T-helper 2 cell (primary cell): ENCODE data around the gene DNAL4.

ENCODE experiments used
- DNase-seq, 5 experiments: peaks; one replicate each; pipeline versions ENCODE4 v3.0.0 to v3.0.0-alpha.2; 2012 to 2022

The DNAL4 gene

DNA sequence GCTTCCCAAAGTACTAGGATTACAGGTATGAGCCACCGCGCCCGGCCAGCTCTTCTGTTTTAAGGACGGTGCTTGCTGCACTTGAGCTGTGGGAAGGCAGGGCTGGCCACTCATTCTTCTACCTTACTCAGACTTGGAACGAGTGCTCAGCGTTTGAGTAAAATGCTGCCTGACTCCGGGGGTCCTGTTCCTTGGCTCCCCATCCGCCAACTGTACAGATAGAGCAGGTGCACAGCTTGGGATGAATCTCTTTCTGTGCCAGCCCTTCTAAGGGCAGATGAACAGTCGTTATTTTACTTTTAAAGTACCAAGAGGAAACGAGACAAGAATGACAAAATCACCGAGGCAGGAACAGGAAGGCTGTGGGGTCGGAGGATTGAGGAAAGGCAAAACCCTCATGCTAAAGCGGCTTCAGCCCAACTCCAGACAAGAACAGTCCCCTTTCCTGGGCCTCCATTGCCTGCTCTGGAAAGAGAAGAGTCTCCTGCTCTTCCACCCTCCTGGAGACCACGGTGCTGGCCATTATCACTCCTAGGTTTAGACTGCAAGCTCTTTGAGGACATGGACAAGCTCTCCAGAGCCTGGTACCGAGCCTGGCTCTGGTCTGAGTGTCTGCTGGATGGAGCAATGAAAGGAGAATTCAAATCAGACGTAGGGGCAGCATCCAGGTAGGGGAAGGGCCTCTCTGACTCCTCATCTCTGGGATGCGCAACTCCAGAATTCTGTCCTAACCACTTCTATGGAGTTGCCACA is 37.1 kb downstream of the DNAL4 start:
- peak in 1 of 5 experiments; percentile 51 for DNase-seq

- DNase-seq, result peak; percentile 91 to 93 (median 92)
Measured at GRCh38 chr22:38755911-38756532, 37.9 kb downstream of the DNAL4 start, which contains the start of gene SUN2. TSS of gene SUN2 (minus strand) at chr22:38755998. CDS start at chr22:38752628, 3,370 bp downstream.

DNA sequence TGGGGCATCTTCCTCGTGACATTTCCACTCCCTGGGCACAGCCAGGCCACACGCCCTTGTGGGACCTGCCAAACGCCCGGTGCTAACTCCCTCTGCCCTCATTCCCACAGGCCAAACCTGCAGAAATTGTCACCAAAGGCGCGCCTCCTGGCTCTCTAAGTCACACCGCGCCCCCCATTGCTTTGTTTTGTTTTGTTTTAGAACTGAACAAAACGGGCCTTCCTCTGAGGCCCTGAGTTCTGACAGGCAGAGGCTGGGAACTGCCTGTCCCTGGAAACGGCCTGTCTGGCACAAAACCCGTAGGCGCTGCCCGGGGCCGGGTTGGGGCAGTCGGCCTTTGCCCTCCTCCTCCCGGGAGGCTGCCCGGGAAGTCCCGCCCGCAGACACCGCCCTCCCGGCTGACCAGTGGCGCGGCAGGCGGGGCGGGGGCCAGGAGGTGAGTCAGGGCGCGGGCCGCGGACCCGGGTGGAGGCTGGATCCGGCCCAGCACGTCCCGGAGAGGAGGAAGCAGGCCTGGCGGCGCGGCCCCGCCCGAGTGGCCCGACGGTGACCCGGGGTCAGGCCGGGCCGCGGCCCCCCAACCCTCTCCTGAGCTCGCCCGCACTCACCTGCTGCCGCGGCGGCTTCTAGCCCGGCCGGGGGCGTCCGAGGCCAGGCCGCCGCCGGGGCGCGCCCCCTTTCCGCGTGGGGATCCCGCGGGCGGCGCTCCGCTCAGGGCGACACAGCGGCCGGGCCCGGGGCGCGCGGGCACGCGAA is 38.6 kb downstream of the DNAL4 start:
- peak in 4 of 5 experiments; percentile 23 to 39 (median 33) for DNase-seq

DNA sequence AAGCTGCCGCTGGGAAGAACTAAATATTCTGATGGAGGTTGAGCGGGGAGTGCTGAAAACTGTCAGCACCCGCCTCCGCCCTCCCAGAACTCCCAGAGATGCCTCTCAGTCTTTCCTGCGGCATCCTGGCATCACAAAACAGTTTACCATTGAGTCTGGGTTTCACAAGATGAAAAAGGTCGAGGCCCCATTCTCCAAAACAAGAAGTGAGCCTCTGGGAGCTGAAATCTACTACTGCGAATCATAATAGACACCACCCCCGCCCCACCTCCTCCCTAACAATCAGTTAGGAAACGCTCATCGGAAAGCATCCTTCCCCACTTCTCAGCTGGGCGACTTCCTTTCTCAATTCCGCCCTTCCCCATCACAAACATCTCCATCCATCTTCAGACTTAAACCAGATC is 39.2 kb downstream of the DNAL4 start:
- DNase-seq, result peak in 1 of 5 experiments; percentile 44

- DNase-seq, result peak in 1 of 5 experiments; percentile 56
Measured at GRCh38 chr22:38753948-38754750, 39.8 kb downstream of the DNAL4 start.

DNA sequence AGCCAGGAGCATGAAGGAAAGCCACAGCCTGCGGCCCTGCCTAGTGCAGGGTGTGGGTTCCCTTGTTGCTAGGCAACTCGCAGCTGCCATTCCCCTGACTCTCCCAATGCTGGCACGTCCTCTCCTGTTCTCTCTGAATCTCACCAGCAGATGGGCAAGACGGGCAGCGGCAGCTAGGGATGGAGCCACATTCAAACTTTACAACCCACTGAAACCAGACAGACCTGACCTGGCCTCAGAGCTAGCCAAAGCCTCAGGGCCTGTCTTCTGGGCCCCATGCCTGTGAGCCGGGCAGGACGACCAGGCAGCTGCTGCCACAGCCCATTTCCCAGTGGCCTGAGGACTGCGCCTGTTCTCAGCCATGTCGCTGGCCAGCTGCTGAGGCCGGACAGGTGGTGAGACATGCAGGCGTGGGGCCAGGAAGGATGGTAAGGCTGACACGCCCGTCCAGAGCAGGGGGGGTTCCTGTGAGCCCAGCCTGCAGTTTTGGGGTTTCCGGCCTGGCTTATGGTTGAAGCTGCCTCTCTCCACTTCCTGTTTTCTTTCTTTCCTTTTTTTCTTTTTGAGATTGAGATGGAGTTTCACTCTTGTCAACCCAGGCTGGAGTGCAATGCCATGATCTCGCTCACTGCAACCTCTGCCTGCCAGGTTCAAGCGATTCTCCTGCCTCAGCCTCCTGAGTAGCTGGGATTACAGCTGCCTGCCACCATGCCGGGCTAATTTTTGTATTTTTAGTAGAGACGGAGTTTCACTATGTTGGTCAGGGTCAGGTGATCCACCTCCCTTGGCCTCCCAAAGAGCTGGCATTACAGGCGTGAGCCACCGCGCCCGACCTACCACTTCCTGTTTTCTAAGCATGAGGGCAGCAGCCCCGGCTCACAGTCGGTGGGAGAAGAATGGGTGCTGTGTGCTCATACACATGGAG is 42.3 kb downstream of the DNAL4 start:
- DNase-seq, result peak in 4 of 5 experiments; percentile 29 to 94 (median 74)

DNA sequence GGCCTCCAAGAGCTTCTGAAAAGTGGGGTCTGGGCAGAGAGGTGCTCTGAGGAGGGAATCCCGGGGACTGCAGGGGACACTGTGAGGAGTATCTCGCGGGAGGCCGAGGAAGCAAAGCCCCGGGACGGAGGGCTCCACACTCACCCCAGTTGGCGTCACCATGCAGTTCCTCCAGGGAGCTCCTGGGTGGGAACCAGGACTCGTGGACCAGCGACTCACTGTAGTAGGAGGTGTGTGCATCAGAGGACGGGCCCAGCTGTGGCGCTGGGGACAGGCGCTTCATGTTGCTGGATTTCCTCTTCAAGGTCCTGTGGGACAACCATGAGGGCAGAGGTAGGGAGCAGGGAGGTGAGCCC is 42.9 kb downstream of the DNAL4 start:
- DNase-seq, result no peak

GRCh38 chr22:38750638-38751037 is 43.3 kb downstream of the DNAL4 start:
- no peak for DNase-seq

GRCh38 chr22:38750104-38750503 is 43.8 kb downstream of the DNAL4 start:
- no peak for DNase-seq

GRCh38 chr22:38748487-38749136 is 45.3 kb downstream of the DNAL4 start:
- no peak for DNase-seq

DNA sequence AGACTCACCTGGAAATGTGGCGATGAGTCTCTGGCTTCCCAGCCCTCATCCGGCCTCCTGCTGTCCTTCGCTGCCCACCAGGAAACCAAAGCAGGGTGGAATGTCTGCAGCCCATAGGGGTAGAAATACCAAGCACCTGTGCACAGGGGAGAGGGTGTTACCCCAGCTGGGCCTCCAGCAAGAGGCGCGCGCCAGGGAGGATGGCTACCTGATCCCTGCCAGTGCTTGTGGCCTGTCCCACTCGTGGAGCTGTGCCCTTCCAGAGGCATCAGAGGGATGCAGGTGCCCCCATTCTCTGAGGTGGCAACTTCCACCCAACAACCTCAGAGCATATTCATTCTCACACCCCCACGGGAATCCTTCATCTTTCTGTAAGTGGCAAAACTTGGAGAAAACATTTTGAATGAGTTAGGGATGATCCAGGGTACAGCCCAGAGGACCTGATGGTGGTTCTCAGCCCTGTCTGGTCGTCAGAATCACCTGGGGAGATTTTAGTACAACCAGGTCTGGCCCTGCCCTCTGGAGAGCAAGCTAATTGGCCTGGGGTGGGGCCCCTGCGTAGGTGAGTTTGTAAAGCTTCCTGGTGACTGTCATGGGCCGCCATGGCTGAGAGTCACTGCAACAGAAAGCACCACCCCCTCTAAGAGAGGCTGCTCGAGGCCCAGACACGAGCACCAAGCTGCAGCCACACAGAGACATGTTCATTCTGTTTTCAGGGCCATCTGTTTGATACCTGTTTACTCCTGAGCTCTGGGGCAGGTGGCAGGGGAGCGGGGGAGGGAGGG is 48.1 kb downstream of the DNAL4 start:
- no peak for DNase-seq

DNA sequence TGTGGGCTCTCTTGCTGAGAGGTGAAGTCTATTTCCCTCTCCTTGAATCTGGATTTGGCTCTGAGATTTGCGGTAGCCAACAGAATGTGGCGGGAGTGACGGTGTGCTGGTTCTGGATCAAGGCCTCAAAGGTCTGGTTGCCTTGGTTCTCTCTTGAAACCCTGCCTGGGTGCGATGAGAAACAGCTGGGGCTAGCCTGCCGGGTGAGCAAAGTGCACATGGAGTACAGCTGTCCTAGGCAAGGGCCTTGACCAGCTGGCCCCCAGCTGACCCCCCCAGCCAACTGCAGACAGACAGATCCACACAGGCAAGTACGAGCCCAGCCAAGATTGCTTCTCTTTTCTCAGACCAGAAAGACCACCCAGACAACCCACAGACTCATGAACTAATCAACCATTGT is 49.0 kb downstream of the DNAL4 start:
- no peak for DNase-seq

DNA sequence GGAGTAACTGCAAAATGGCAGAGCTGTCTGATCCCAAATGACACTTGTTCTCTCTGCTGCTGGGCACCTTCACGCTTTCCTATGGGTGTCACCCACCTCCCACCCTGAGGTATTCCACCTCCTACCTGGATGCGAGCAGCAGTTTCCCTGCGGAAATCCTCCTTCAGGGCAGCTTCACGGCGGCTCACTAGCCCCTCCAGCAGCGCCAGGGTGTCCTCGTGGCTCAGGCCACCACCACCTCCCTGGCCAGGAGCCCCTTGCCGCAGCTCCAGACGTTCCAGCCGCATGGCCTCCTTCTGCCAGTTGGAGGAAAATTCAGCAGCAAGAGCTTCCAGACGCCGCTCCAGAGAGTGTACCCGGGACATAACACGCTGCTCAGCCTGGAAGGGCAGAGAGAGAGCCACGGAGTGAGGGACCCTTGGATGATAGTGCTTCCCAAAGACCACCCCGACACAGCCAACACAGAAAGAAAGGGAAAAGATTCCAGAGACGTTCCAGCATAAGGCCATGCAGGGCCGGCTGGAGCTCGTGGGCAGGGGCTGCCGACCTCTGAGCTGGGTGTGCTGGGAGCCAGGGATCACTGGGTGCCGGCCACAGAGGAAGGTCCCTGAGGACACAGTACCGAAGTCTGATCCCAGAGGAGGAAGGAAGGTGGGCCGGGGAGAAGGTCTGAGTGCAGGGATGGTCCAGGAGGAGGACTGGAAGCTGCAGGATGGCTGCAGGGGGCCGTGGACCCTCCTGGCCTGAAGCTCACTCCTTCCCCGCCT is 51.6 kb downstream of the DNAL4 start:
- no peak for DNase-seq

GRCh38 chr22:38741576-38741975 is 52.4 kb downstream of the DNAL4 start:
- DNase-seq, result no peak

GRCh38 chr22:38741166-38741565 is 52.8 kb downstream of the DNAL4 start:
- no peak for DNase-seq

GRCh38 chr22:38740754-38741153 is 53.2 kb downstream of the DNAL4 start:
- DNase-seq, result no peak

DNA sequence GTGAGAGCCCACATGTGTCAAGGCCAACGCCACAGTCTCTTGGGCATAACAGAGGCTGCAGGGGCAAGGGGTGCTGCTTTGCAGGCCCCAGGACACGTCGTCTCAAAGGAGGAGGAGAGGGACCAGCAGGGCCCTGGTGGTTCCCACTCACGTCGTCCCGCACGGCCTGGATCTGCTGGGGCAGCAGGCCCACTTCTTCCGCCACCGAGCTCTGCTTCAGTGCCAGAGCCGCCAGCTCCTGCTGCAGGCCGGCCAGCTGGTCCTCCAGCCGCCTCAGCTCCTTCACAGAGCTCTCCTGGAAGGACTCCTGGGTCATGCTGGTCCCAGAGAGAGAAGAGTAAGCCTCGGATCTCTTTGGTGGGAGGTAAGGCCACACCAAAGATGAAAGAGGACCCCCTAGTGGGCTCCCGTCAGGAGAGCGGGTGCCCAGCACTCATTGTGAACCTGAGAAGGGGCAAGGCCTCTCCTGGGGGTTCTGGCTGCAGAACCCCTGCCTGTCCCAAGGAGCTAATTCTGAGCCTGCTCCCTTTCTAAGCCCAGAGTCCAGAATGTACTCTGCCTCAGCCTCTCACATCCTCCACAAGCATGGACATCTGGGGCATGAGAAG is 53.7 kb downstream of the DNAL4 start:
- no peak for DNase-seq

DNA sequence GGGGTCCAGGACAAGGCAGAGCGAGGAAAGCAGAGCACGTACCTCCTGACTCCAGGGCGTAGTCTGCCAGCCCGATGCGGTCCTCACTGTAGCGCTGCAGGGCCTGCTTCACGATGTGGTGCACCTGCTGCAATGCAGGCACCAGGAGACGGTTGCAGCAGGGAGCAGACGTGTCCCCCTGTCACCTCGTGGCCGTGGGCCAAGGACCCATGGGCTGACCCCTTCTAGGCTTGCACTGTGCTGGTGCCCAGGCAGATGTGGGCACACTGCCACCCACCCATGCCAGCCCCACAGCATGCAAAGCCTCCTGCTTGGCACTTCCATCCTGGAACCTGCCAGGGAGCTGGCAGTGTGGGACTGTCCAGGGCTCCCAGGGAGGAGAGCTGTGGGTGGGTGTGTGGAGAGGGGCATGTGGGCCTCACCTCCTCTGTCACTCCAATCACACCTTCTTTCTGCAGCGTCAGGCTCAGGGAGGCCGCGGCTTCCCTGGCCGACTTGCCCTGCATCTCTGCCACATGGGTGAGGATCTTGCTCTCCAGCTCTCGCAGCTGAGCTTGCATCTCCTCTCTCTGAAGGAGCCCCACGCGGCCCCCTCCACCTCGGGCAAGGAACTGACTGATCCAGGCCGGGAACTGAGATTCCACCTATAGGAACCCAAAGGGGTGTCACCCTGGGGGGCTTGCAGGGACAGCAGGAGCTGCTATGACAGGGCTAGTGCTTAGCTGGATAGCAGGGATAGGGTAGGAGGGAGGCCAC is 54.5 kb downstream of the DNAL4 start:
- DNase-seq, result no peak
